Liver (tissue), 9 donors: ENCODE results near the gene ASH1L. TPM values are rescaled to one million over a fixed set of nuclear protein-coding genes. Genes with fewer than 3 reads are reported as not detected.
"Not testable (repeated sequence)": the region's sequence is repeated elsewhere in the genome, so short reads cannot be mapped to it uniquely, and the experiment has no call there.

Experiments
- DNase-seq: peaks from one replicate; pipeline ENCODE4 v3.0.0-alpha.2; 2017; ENCODE audit warnings: low spot score
- H3K27ac ChIP-seq, 2 donors: one replicate each; pipeline ENCODE4 v1.7.0; 2013; ENCODE audit warnings: inconsistent platforms in 2 of 2, low read length in 2 of 2, control low read depth in 1 of 2, low read depth in 1 of 2, mild to moderate bottlenecking in 1 of 2
- H3K27me3 ChIP-seq, 4 donors: one replicate each; pipeline versions ENCODE4 v1.6.1 to v1.7.0; 2013; ENCODE audit warnings: low read length in 3 of 4, inconsistent platforms in 1 of 4, mild to moderate bottlenecking in 1 of 4, moderate library complexity in 1 of 4; ENCODE audit not compliant: control insufficient read depth in 4 of 4, insufficient read depth in 4 of 4
- H3K36me3 ChIP-seq, 4 donors: one replicate each; pipeline versions ENCODE4 v1.6.1 to v1.7.0; 2013; ENCODE audit warnings: low read length in 3 of 4, mild to moderate bottlenecking in 3 of 4, low read depth in 1 of 4, moderate library complexity in 1 of 4; ENCODE audit not compliant: control insufficient read depth in 4 of 4, insufficient read depth in 3 of 4
- H3K4me1 ChIP-seq, 4 donors: one replicate each; pipeline versions ENCODE4 v1.6.1 to v1.7.0; 2013; ENCODE audit warnings: low read length in 3 of 4, mild to moderate bottlenecking in 3 of 4, moderate library complexity in 1 of 4; ENCODE audit not compliant: control insufficient read depth in 4 of 4, insufficient read depth in 4 of 4
- H3K4me3 ChIP-seq, 3 donors: one replicate each; pipeline versions ENCODE4 v1.6.1 to v1.7.0; 2013; ENCODE audit warnings: low read length in 3 of 3, control low read depth in 1 of 3, low read depth in 1 of 3, mild to moderate bottlenecking in 1 of 3
- H3K9ac ChIP-seq, 2 donors: one replicate each; pipeline ENCODE4 v1.7.0; 2013; ENCODE audit warnings: low read length in 2 of 2, mild to moderate bottlenecking in 2 of 2, moderate library complexity in 2 of 2, control low read depth in 1 of 2, low read depth in 1 of 2
- H3K9me3 ChIP-seq, 4 donors: one replicate each; pipeline versions ENCODE4 v1.6.1 to v1.7.0; 2013; ENCODE audit warnings: low read length in 3 of 4; ENCODE audit not compliant: control insufficient read depth in 4 of 4
- ATF3 ChIP-seq: IDR thresholded peaks from 2 replicates; pipeline ENCODE4 v1.6.1; 2016; ENCODE audit warnings: antibody characterized with exemption
- FOXA1 ChIP-seq: IDR thresholded peaks from 2 replicates; pipeline ENCODE4 v1.6.1; 2016; ENCODE audit warnings: antibody characterized with exemption
- FOXA2 ChIP-seq: IDR thresholded peaks from 2 replicates; pipeline ENCODE4 v1.6.1; 2016; ENCODE audit warnings: antibody characterized with exemption
- HNF4A ChIP-seq, 2 donors: conservative IDR thresholded peaks; 2 replicates each; pipeline ENCODE4 v1.6.1; 2016; ENCODE audit warnings: antibody characterized with exemption in 2 of 2, mild to moderate bottlenecking in 2 of 2
- HNF4G ChIP-seq: IDR thresholded peaks from 2 replicates; pipeline ENCODE4 v1.6.1; 2016; ENCODE audit warnings: antibody characterized with exemption
- JUND ChIP-seq, 2 donors: IDR thresholded peaks; 2 replicates each; pipeline ENCODE4 v1.6.1; 2016; ENCODE audit warnings: antibody characterized with exemption in 2 of 2
- MAX ChIP-seq: IDR thresholded peaks from 2 replicates; pipeline ENCODE4 v1.6.1; 2016; ENCODE audit warnings: antibody characterized with exemption
- RAD21 ChIP-seq, 2 donors: IDR thresholded peaks; 2 replicates each; pipeline ENCODE4 v1.6.1; 2016; ENCODE audit warnings: antibody characterized with exemption in 2 of 2, mild to moderate bottlenecking in 2 of 2
- REST ChIP-seq: IDR thresholded peaks from 2 replicates; pipeline ENCODE4 v1.6.1; 2016; ENCODE audit warnings: antibody characterized with exemption, mild to moderate bottlenecking
- RXRA ChIP-seq, 2 donors: IDR thresholded peaks; 2 replicates each; pipeline ENCODE4 v1.6.1; 2017 to 2018; ENCODE audit warnings: antibody characterized with exemption in 2 of 2, mild to moderate bottlenecking in 1 of 2
- SP1 ChIP-seq: IDR thresholded peaks from 2 replicates; pipeline ENCODE4 v1.6.1; 2018; ENCODE audit warnings: antibody characterized with exemption, mild to moderate bottlenecking
- WGBS: extraction: QIAGEN DNeasy Blood & Tissue Kit; methylation state at CpG from one replicate; pipeline ENCODE4 v1.1.7; 2013; 5-methylcytosine and 5-hydroxymethylcytosine counted together
- polyA plus RNA-seq, 2 donors: library from polyadenylated mRNA; stranded (reverse) in 1 of 2; unstranded in 1 of 2; fragments of 200-250 nt in 1 of 2; fragments of >200 nt in 1 of 2; fragmentation: Nextera tagmentation in 1 of 2; extraction: Ambion mirVana in 1 of 2; gene quantifications; one replicate each; pipeline versions ENCODE4 v1.2.1 to v1.2.3, GENCODE V29; 2013 to 2015
- total RNA-seq, 2 donors: library from RNA; depleted of rRNA; stranded (reverse); fragments of >200 nt; gene quantifications; one replicate each; pipeline ENCODE4 v1.2.3, GENCODE V29; 2014
- TF ChIP-seq, protein P1 (sequence below): fragments of 150-350 bp; IDR thresholded peaks from 2 replicates; pipeline ENCODE4 v1.5.1; 2017; ENCODE audit warnings: improper control_type of control experiment, low read depth, low read length; ENCODE audit not compliant: missing input control
- donor health status: healthy.
- donor health status: healthy.
- donor health status: healthy.
- donor health status: healthy.
- donor health status: healthy.

Gene ASH1L
- total and polyA plus RNA-seq, 4 donors, result 3.9 to 30.3 (median 13.9) TPM

DNA sequence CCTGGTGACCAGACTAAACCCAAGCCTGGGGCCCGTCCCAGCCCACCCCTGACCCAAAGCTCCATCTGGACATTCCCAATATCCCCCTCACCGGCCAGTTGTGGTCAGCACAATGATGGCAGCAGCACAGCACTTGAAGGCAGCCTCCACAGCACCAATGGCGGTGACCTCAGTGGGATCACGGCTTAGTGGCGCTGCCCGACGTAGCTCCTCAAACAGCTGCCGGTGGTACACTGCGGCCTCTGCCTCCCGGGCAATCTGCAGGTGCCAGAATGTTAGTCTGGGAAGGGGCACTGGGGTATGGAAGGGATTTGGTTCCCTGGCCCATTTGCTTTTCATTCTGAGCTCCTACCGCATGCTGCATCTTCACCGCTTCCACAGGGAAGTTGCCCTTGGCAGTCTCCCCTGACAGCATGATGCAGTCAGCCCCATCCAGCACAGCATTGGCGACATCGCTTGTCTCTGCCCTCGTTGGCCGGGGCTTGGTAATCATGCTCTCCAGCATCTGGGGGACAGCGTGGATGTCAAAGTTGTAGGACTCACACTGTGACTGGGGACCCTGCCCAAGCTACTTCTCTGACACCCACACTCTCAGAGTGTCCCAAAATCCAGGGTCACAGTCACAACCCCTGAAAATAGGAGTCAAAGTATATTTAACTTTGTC is 269.4 kb downstream of the ASH1L start:
- Histone ChIP-seq H3K9ac (no peak overlapping the region), H3K27ac (no peak overlapping the region), H3K4me3 (no peak overlapping the region), H3K9me3 (no peaks in the 10 kb centered on the region), H3K4me1 (peaks cover 0 to 15% (median 2%) of the 10 kb centered on the region in 4 donors), H3K36me3 (peaks cover 0 to 52% (median 29%) of the 10 kb centered on the region in 4 donors), H3K27me3 (no peaks in the 10 kb centered on the region)
- TF ChIP-seq, protein P1, sequence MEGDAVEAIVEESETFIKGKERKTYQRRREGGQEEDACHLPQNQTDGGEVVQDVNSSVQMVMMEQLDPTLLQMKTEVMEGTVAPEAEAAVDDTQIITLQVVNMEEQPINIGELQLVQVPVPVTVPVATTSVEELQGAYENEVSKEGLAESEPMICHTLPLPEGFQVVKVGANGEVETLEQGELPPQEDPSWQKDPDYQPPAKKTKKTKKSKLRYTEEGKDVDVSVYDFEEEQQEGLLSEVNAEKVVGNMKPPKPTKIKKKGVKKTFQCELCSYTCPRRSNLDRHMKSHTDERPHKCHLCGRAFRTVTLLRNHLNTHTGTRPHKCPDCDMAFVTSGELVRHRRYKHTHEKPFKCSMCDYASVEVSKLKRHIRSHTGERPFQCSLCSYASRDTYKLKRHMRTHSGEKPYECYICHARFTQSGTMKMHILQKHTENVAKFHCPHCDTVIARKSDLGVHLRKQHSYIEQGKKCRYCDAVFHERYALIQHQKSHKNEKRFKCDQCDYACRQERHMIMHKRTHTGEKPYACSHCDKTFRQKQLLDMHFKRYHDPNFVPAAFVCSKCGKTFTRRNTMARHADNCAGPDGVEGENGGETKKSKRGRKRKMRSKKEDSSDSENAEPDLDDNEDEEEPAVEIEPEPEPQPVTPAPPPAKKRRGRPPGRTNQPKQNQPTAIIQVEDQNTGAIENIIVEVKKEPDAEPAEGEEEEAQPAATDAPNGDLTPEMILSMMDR, result no peak
- TF ChIP-seq JUND (IDR thresholded peaks at IDR 0.05) (no peak), REST (no peak), HNF4A (conservative IDR thresholded peaks at IDR 0.05) (no peak)
- 92% methylated on average over 17 of the region's 17 CpGs for whole genome bisulfite sequencing
- DNase-seq, result no peak

DNA sequence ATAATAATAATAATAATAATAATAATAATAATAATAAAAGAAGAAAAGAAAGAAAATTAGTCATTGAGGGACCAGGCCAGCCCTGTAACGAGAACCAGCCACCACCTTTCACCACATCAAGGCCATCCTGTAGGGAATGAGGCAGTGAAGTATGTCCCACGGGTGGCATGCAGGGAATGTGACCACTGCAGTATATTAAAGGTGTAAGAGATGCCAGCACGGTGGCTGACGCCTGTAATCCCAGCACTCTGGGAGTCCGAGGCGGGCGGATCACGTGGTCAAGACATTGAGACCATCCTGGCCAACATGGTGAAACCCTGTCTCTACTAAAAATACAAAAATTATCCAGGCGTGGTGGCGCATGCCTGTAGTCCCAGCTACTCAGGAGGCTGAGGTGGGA is 271.6 kb downstream of the ASH1L start:
- not testable (repeated sequence) for DNase-seq, H3K4me3 ChIP-seq, H3K27me3 ChIP-seq, H3K9ac ChIP-seq, H3K27ac ChIP-seq, H3K9me3 ChIP-seq
- peaks cover 0 to 21% (median 5%) of the 10 kb centered on the region in 4 donors for H3K4me1 ChIP-seq
- 94% methylated on average over 10 of the region's 10 CpGs for WGBS
- H3K36me3 ChIP-seq, result peaks cover 0 to 50% (median 28%) of the 10 kb centered on the region in 4 donors

DNA sequence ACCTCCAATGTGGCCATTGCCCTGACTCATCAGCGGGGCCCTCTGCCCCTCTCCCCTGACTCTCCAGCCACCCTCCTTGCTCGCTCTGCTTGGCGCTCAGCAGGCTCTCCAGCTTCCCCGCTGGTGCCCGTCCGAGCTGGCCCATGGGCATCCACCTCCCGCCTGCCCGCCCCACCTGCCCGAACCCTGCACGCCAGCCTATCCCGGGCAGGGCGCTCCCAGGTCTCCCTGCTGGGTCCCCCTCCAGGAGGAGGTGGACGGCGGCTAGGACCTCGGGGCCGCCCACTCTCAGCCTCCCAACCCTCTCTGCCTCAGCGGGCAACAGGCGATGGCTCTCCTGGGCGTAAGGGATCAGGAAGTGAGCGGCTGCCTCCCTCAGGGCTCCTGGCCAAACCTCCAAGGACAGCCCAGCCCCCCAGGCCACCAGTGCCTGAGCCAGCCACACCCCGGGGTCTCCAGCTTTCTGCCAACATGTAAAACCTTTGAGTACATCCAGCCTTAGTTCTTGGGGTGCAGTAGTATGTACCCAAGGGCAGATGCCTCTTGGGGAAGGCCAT is 274.5 kb downstream of the ASH1L start:
- Histone ChIP-seq H3K9me3 (no peaks in the 10 kb centered on the region), H3K9ac (no peak overlapping the region), H3K4me1 (peaks cover 2 to 20% (median 7%) of the 10 kb centered on the region in 4 donors), H3K27me3 (no peaks in the 10 kb centered on the region), H3K36me3 (peaks cover 0 to 24% (median 15%) of the 10 kb centered on the region in 4 donors), H3K4me3 (no peak overlapping the region), H3K27ac (no peak overlapping the region)
- no peak for DNase-seq
- WGBS, result 94% methylated on average over 21 of the region's 21 CpGs
- TF ChIP-seq RXRA (IDR thresholded peaks at IDR 0.05), result no peak

DNA sequence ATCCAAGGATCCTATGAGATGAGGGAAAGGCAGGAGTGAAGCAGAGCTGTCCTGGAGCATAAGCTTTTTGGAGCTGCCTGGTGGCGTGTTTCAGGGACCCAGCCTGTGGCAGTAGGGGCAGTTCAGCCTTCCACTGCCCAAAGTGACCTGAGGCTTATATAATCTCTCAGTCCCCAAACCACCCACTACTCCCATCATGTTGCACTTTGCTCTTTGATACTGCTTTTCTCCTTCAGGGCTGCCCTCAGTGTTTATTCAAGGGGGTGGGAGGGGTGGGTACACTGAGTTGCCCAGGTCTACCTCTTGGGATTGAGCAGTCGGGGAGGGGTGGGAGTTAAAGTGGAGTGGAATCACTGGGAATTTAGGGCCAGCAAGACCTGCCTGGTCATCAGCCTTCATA is 276.1 kb downstream of the ASH1L start:
- no peak for DNase-seq
- TF ChIP-seq RAD21 (IDR thresholded peaks at IDR 0.05) (peak in 1 of 2 donors; percentile 10), FOXA1 (no peak), MAX (no peak), SP1 (peak; percentile 58), HNF4G (peak; percentile 62), ATF3 (no peak), RXRA (IDR thresholded peaks at IDR 0.05) (peak in 1 of 2 donors; percentile 44), HNF4A (conservative IDR thresholded peaks at IDR 0.05) (peak; percentile 75 to 79), FOXA2 (no peak)
- TF ChIP-seq, protein P1, result no peak
- H3K9me3 ChIP-seq, result no peaks in the 10 kb centered on the region
- no peaks in the 10 kb centered on the region for H3K27me3 ChIP-seq
- no peak overlapping the region for H3K4me3 ChIP-seq
- H3K9ac ChIP-seq, result no peak overlapping the region
- peaks cover 0 to 13% (median 6%) of the 10 kb centered on the region in 4 donors for H3K36me3 ChIP-seq
- peaks cover 2 to 20% (median 7%) of the 10 kb centered on the region in 4 donors for H3K4me1 ChIP-seq
- peak overlapping the region in 1 of 2 donors; percentile 36 for H3K27ac ChIP-seq
- WGBS, result 47% methylated on average over 2 of the region's 2 CpGs
